Endothelial cell (in vitro differentiated cells): ENCODE data around the gene CTNNA2. TPM values are rescaled to one million over a fixed set of nuclear protein-coding genes. Genes with fewer than 3 reads are reported as not detected.

Experiments
- DNase-seq: peaks from one replicate; pipeline ENCODE4 v3.0.0; 2021; ENCODE audit warnings: low spot score
- H3K27ac Mint-ChIP-seq: one replicate; pipeline ENCODE4 v1.8.0; 2021; ENCODE audit warnings: mixed read lengths, inconsistent platforms; ENCODE audit not compliant: unreplicated experiment
- H3K27me3 Mint-ChIP-seq: one replicate; pipeline ENCODE4 v1.8.0; 2021; ENCODE audit warnings: mild to moderate bottlenecking, moderate library complexity, mixed read lengths, inconsistent platforms; ENCODE audit not compliant: unreplicated experiment
- H3K36me3 Mint-ChIP-seq: one replicate; pipeline ENCODE4 v1.8.0; 2021; ENCODE audit warnings: mild to moderate bottlenecking, low read depth, mixed read lengths, inconsistent platforms; ENCODE audit not compliant: unreplicated experiment
- H3K4me1 Mint-ChIP-seq: one replicate; pipeline ENCODE4 v1.8.0; 2021; ENCODE audit warnings: mild to moderate bottlenecking, mixed read lengths, inconsistent platforms; ENCODE audit not compliant: unreplicated experiment
- H3K4me3 Mint-ChIP-seq: one replicate; pipeline ENCODE4 v1.8.0; 2021; ENCODE audit warnings: mild to moderate bottlenecking, mixed read lengths, inconsistent platforms; ENCODE audit not compliant: unreplicated experiment
- H3K9me3 Mint-ChIP-seq: one replicate; pipeline ENCODE4 v1.8.0; 2021; ENCODE audit warnings: mixed read lengths, inconsistent platforms; ENCODE audit not compliant: unreplicated experiment
- CTCF ChIP-seq: fragments of 200-600 bp; sonication (generic); IDR thresholded peaks from one replicate; pipeline ENCODE4 v1.5.0; 2021; ENCODE audit warnings: antibody characterized with exemption; ENCODE audit not compliant: unreplicated experiment
- total RNA-seq: library from RNA; stranded (reverse); fragmentation: NEBNext Ultra II Directional; extraction: Animal tissue kit (Norgen Biotek cat#: 25700); gene quantifications from one replicate; pipeline ENCODE4 v1.2.1, GENCODE V29; 2021; ENCODE audit not compliant: unreplicated experiment

The CTNNA2 gene
- total RNA-seq, 1 donor from 2014 or later, result 4.7 TPM

- Mint-ChIP-seq H3K27me3 (peaks cover 3% of the 10 kb centered on the region), H3K27ac (no peak overlapping the region), H3K4me3 (no peak overlapping the region), H3K9me3 (no peaks in the 10 kb centered on the region), H3K4me1 (no peaks in the 10 kb centered on the region), H3K36me3 (no peaks in the 10 kb centered on the region)
- TF ChIP-seq CTCF, result no peak
- no peak for DNase-seq
These were observed 279.2 kb downstream of the CTNNA2 start for GRCh38 chr2:79792090-79792489.

- H3K27me3 Mint-ChIP-seq, result peaks cover 3% of the 10 kb centered on the region
- no peaks in the 10 kb centered on the region for H3K9me3 Mint-ChIP-seq
- no peak overlapping the region for H3K27ac Mint-ChIP-seq
- no peak overlapping the region for H3K4me3 Mint-ChIP-seq
- DNase-seq, result no peak
- no peak for TF ChIP-seq CTCF
- no peaks in the 10 kb centered on the region for H3K36me3 Mint-ChIP-seq
- H3K4me1 Mint-ChIP-seq, result no peaks in the 10 kb centered on the region
These were observed 280.2 kb downstream of the CTNNA2 start for GRCh38 chr2:79793006-79793405.

GRCh38 chr2:79796641-79797040 is 283.8 kb downstream of the CTNNA2 start:
- Mint-ChIP-seq H3K4me1 (no peaks in the 10 kb centered on the region), H3K27ac (no peak overlapping the region), H3K36me3 (no peaks in the 10 kb centered on the region), H3K9me3 (no peaks in the 10 kb centered on the region), H3K4me3 (no peak overlapping the region), H3K27me3 (peaks cover 3% of the 10 kb centered on the region)
- no peak for DNase-seq
- no peak for TF ChIP-seq CTCF

GRCh38 chr2:79798776-79799175 is 285.9 kb downstream of the CTNNA2 start:
- no peaks in the 10 kb centered on the region for H3K4me1 Mint-ChIP-seq
- H3K27me3 Mint-ChIP-seq, result peaks cover 3% of the 10 kb centered on the region
- TF ChIP-seq CTCF, result no peak
- DNase-seq, result no peak
- no peak overlapping the region for H3K4me3 Mint-ChIP-seq
- H3K9me3 Mint-ChIP-seq, result no peaks in the 10 kb centered on the region
- no peaks in the 10 kb centered on the region for H3K36me3 Mint-ChIP-seq
- H3K27ac Mint-ChIP-seq, result no peak overlapping the region

GRCh38 chr2:79799729-79800128 is 286.9 kb downstream of the CTNNA2 start:
- no peak for DNase-seq
- no peaks in the 10 kb centered on the region for H3K4me1 Mint-ChIP-seq
- H3K36me3 Mint-ChIP-seq, result no peaks in the 10 kb centered on the region
- H3K27me3 Mint-ChIP-seq, result peaks cover 3% of the 10 kb centered on the region
- no peak overlapping the region for H3K27ac Mint-ChIP-seq
- H3K4me3 Mint-ChIP-seq, result no peak overlapping the region
- TF ChIP-seq CTCF, result no peak
- no peaks in the 10 kb centered on the region for H3K9me3 Mint-ChIP-seq
